K562 (cell line): ENCODE results near the gene GADD45GIP1. TPM values are rescaled to one million over a fixed set of nuclear protein-coding genes. Genes with fewer than 3 reads are reported as not detected.
A peak's percentile ranks its signal among the peaks of the same experiment; 100 is the strongest.

Experiments used
- C11orf30 ChIP-seq: fragments of 450-650 bp; IDR thresholded peaks from 2 replicates; pipeline ENCODE4 v1.6.1; 2016; ENCODE audit warnings: low read depth, mild to moderate bottlenecking
- COPS2 ChIP-seq: fragments of 450-650 bp; conservative IDR thresholded peaks from 2 replicates; pipeline ENCODE4 v1.6.1; 2016; ENCODE audit warnings: mild to moderate bottlenecking, moderate library complexity
- ELF2 ChIP-seq: fragments of 250-450 bp; sonication (Bioruptor Pico); IDR thresholded peaks from 2 replicates; pipeline ENCODE4 v1.5.0; 2021; ENCODE audit warnings: mild to moderate bottlenecking
- FUS ChIP-seq: fragments of 200-400 bp; formaldehyde crosslinking; optimal IDR thresholded peaks from 2 replicates; pipeline ENCODE3; 2017; ENCODE audit warnings: low read depth, low read length
- HEY1 ChIP-seq: fragments of 250-450 bp; sonication (Bioruptor Pico); IDR thresholded peaks from 2 replicates; pipeline ENCODE4 v1.5.0; 2020; ENCODE audit warnings: mild to moderate bottlenecking, moderate library complexity, borderline replicate concordance
- HIVEP1 ChIP-seq: fragments of 250-450 bp; sonication (Bioruptor Pico); IDR thresholded peaks from 2 replicates; pipeline ENCODE4 v1.4.0; 2020; ENCODE audit warnings: mild to moderate bottlenecking
- IFI16 ChIP-seq: fragments of 250-450 bp; sonication (Bioruptor Pico); IDR thresholded peaks from 2 replicates; pipeline ENCODE4 v2.1.2; 2022; ENCODE audit warnings: mild to moderate bottlenecking, inconsistent platforms
- KAT7 ChIP-seq: sonication (generic); formaldehyde crosslinking; IDR thresholded peaks from 2 replicates; pipeline ENCODE4 v1.8.0; 2022; ENCODE audit warnings: missing genetic modification reagents, mild to moderate bottlenecking, borderline replicate concordance
- L3MBTL2 ChIP-seq: fragments of 450-650 bp; IDR thresholded peaks from 2 replicates; pipeline ENCODE4 v1.6.1; 2016; ENCODE audit warnings: mild to moderate bottlenecking, moderate library complexity
- MAFG ChIP-seq: fragments of 450-650 bp; conservative IDR thresholded peaks from 2 replicates; pipeline ENCODE4 v1.6.1; 2016; ENCODE audit warnings: missing genetic modification characterization, missing compliant biosample characterization
- MCM7 ChIP-seq, 2 experiments: fragments of 450-650 bp; IDR thresholded peaks; 2 replicates each; pipeline ENCODE4 v1.6.1; 2016 to 2018
- NFE2L1 ChIP-seq: fragments of 450-650 bp; IDR thresholded peaks from 2 replicates; pipeline ENCODE4 v1.6.1; 2016; ENCODE audit warnings: missing genetic modification characterization, low read depth, mild to moderate bottlenecking, missing compliant biosample characterization, moderate library complexity, borderline replicate concordance
- NFIC ChIP-seq: fragments of 450-650 bp; IDR thresholded peaks from 2 replicates; pipeline ENCODE4 v1.6.1; 2017; ENCODE audit warnings: mild to moderate bottlenecking, inconsistent platforms
- NONO ChIP-seq, 2 experiments: fragments of 200-400 bp in 1 of 2; fragments of 450-650 bp in 1 of 2; formaldehyde crosslinking in 1 of 2; IDR thresholded peaks; 2 replicates each; pipeline ENCODE4 v1.6.1; 2017; ENCODE audit warnings: low read depth in 2 of 2, mild to moderate bottlenecking in 2 of 2, moderate library complexity in 2 of 2, low read length in 1 of 2
- SIX5 ChIP-seq, 2 experiments: IDR thresholded peaks; 2 replicates each; pipeline ENCODE4 v1.6.1; 2011; ENCODE audit warnings: low read length in 2 of 2, borderline replicate concordance in 1 of 2, low read depth in 1 of 2, mild to moderate bottlenecking in 1 of 2, moderate library complexity in 1 of 2; ENCODE audit not compliant: insufficient read depth in 1 of 2
- SMC3 ChIP-seq: conservative IDR thresholded peaks from 2 replicates; pipeline ENCODE4 v1.6.1; 2011; ENCODE audit warnings: low read depth, low read length, improper control_type of control experiment; ENCODE audit not compliant: insufficient read depth
- SNRNP70 ChIP-seq: fragments of 200-400 bp; formaldehyde crosslinking; optimal IDR thresholded peaks from 2 replicates; pipeline ENCODE3; 2017; ENCODE audit warnings: low read depth, low read length
- STAG1 ChIP-seq: sonication (generic); formaldehyde crosslinking; IDR thresholded peaks from 2 replicates; pipeline ENCODE4 v1.5.0; 2020; ENCODE audit warnings: missing genetic modification reagents, borderline replicate concordance
- TEAD1 ChIP-seq, 2 experiments: fragments of 450-650 bp in 1 of 2; sonication (generic) in 1 of 2; formaldehyde crosslinking; IDR thresholded peaks; 2 replicates each; pipeline versions ENCODE4 v1.4.0 to v1.8.0; 2020 to 2022; ENCODE audit warnings: mild to moderate bottlenecking in 2 of 2, missing genetic modification reagents in 1 of 2
- ZKSCAN3 ChIP-seq: fragments of 250-450 bp; sonication (Bioruptor Pico); IDR thresholded peaks from 2 replicates; pipeline ENCODE4 v1.4.0; 2020
- ZKSCAN8 ChIP-seq: fragments of 200-800 bp; sonication (Bioruptor generic); IDR thresholded peaks from 2 replicates; pipeline ENCODE4 v1.6.1; 2016; ENCODE audit warnings: missing genetic modification characterization, missing compliant biosample characterization
- ZNF551 ChIP-seq: fragments of 250-450 bp; sonication (Bioruptor Pico); IDR thresholded peaks from 2 replicates; pipeline ENCODE4 v1.5.0; 2021; ENCODE audit warnings: mild to moderate bottlenecking, moderate library complexity
- ZNF696 ChIP-seq: fragments of 250-450 bp; sonication (Bioruptor Pico); conservative IDR thresholded peaks from 2 replicates; pipeline ENCODE4 v1.4.0; 2020; ENCODE audit warnings: mild to moderate bottlenecking, moderate library complexity
- polyA plus RNA-seq, 8 experiments: library from polyadenylated mRNA; depleted of rRNA in 4 of 8; stranded (reverse) in 5 of 8; unstranded in 3 of 8; fragments of >200 nt; fragmentation: Nextera tagmentation in 2 of 8; fragmentation: Illumina TruSeq in 1 of 8; extraction: Ambion mirVana in 2 of 8; extraction: Trizol in 1 of 8; gene quantifications; 2 replicates each; pipeline versions ENCODE4 v1.2.1 to v1.2.3, GENCODE V29; 2011 to 2014; ENCODE audit warnings: inconsistent platforms in 1 of 8, missing spikeins in 1 of 8
- total RNA-seq, 7 experiments: library from RNA; depleted of rRNA in 6 of 7; stranded (reverse); fragments of >200 nt in 6 of 7; fragmentation: Illumina TruSeq in 2 of 7; extraction: Trizol in 2 of 7; gene quantifications; 2 replicates each; pipeline versions ENCODE4 v1.2.1 to v1.2.3, GENCODE V29; 2011 to 2021; ENCODE audit warnings: low replicate concordance in 1 of 7
- TF ChIP-seq, protein P1 (sequence below): sonication (generic); formaldehyde crosslinking; IDR thresholded peaks from 2 replicates; pipeline ENCODE4 v1.9.0; 2022; ENCODE audit warnings: mild to moderate bottlenecking, missing genetic modification reagents
- TF ChIP-seq, protein P2 (sequence below): sonication (generic); formaldehyde crosslinking; IDR thresholded peaks from 2 replicates; pipeline ENCODE4 v1.8.0; 2022; ENCODE audit warnings: mild to moderate bottlenecking, missing genetic modification reagents
- TF ChIP-seq, protein P3 (sequence below): fragments of 250-450 bp; sonication (Bioruptor Pico); IDR thresholded peaks from 2 replicates; pipeline ENCODE4 v1.5.0; 2021

Gene GADD45GIP1
- total and polyA plus RNA-seq, 9 of the 15 experiments (the other 6 are each of a cell fraction or from before 2014, with no cell fraction given) = 5.1 to 161 (median 29.2) TPM

DNA sequence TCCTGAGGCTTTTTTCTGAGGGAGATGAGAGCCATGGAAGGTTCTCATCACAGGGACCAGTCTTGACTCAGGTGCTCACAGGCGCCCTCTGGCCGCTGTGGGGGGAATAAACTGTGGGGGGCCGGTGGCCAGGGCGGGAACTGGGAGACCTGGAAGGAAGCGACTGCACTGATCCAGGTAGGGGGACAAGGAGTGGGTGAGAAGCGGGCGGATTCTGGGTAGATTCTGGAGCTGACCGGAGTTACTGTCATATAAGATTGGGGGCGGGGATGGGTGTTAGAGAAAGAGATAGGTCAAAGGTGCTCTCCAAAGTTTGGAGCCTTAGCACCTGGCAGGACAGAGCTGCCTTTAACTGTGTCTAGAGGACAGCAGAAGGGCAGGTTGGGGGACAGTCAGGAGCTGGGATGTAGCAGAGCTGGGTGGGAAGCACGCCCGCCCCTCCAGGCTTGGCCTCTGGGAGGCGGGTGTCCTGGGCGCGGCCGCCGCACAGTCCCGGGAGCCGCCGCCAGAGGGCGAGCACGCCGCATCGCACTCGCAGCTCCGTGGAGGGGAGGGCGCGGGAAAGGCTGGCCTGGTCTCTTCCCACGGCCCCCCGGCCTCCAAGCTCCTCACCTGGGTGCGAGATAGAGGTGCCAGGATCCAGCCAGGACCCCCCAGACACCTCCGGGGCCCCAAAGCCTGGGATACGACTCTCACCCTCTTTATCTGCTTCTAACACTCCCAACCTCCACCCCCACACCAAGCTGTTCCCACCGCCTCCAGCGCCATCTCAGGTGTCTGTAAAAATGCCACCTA, 8.2 kb upstream of the GADD45GIP1 start (continued):
- TF ChIP-seq, protein P1, sequence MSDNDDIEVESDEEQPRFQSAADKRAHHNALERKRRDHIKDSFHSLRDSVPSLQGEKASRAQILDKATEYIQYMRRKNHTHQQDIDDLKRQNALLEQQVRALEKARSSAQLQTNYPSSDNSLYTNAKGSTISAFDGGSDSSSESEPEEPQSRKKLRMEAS (CRISPR knock-in tag) = peak; percentile 2; the same call in 1 of the 2 replicates
- no peak for TF ChIP-seq COPS2
- TF ChIP-seq HIVEP1 (CRISPR knock-in tag) = no peak
- peak; percentile 81 for TF ChIP-seq L3MBTL2
- no peak for TF ChIP-seq MCM7 (IDR thresholded peaks at IDR 0.05)
- no peak for TF ChIP-seq FUS
- no peak for TF ChIP-seq ZNF696 (CRISPR knock-in tag)
- no peak for TF ChIP-seq IFI16
- TF ChIP-seq ZKSCAN3 (CRISPR knock-in tag) = no peak
- TF ChIP-seq, protein P2, sequence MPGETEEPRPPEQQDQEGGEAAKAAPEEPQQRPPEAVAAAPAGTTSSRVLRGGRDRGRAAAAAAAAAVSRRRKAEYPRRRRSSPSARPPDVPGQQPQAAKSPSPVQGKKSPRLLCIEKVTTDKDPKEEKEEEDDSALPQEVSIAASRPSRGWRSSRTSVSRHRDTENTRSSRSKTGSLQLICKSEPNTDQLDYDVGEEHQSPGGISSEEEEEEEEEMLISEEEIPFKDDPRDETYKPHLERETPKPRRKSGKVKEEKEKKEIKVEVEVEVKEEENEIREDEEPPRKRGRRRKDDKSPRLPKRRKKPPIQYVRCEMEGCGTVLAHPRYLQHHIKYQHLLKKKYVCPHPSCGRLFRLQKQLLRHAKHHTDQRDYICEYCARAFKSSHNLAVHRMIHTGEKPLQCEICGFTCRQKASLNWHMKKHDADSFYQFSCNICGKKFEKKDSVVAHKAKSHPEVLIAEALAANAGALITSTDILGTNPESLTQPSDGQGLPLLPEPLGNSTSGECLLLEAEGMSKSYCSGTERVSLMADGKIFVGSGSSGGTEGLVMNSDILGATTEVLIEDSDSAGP (CRISPR knock-in tag) = no peak
- no peak for TF ChIP-seq ZNF551 (CRISPR knock-in tag)
- no peak for TF ChIP-seq NFIC
- TF ChIP-seq MAFG = no peak
- no peak for TF ChIP-seq ELF2 (CRISPR knock-in tag)
- TF ChIP-seq NFE2L1 (tag) = no peak
- TF ChIP-seq KAT7 (CRISPR knock-in tag) = peak; percentile 84; the same call in 1 of the 2 replicates
- no peak for TF ChIP-seq C11orf30
- no peak for TF ChIP-seq HEY1 (CRISPR knock-in tag)
- TF ChIP-seq STAG1 (CRISPR knock-in tag) = peak; percentile 91
- peak in 1 of 2 experiments; percentile 53; a peak in 1 of 4 replicates for TF ChIP-seq TEAD1 (CRISPR knock-in tag; IDR thresholded peaks at IDR 0.05)
- no peak for TF ChIP-seq ZKSCAN8 (CRISPR knock-in tag)
- TF ChIP-seq SIX5 (IDR thresholded peaks at IDR 0.05; ENCODE audit: borderline replicate concordance in 1 of 2, insufficient read depth in 1 of 2, low read depth in 1 of 2, low read length in 2 of 2) = no peak
- TF ChIP-seq NONO (IDR thresholded peaks at IDR 0.05; ENCODE audit: low read depth in 2 of 2, low read length in 1 of 2) = no peak; a peak in 1 of 4 replicates
- peak; percentile 83 for TF ChIP-seq SMC3
- TF ChIP-seq, protein P3, sequence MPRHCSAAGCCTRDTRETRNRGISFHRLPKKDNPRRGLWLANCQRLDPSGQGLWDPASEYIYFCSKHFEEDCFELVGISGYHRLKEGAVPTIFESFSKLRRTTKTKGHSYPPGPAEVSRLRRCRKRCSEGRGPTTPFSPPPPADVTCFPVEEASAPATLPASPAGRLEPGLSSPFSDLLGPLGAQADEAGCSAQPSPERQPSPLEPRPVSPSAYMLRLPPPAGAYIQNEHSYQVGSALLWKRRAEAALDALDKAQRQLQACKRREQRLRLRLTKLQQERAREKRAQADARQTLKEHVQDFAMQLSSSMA (CRISPR knock-in tag) = no peak
- TF ChIP-seq SNRNP70 = no peak
